Measurements from ENCODE around the gene SEPTIN7.

- TF ChIP-seq CTCF (IDR thresholded peaks at IDR 0.05), result no peak
- TF ChIP-seq POLR2A (IDR thresholded peaks at IDR 0.05), result no peak
Measured at GRCh38 chr7:35846816-35847412, 46.1 kb downstream of the SEPTIN7 start.
